HFF-Myc (cell line): ENCODE measurements around the gene NPC2.

Experiments
- DNase-seq: peaks from one replicate; pipeline ENCODE4 v3.0.0-alpha.2; 2011; ENCODE audit warnings: low read depth; ENCODE audit errors: extremely low read depth
- H3K4me3 ChIP-seq: replicated peaks from 2 replicates; pipeline ENCODE4 v1.5.1; 2011; ENCODE audit warnings: low read depth, mild to moderate bottlenecking, control low read depth, low read length
- TF ChIP-seq, protein P1 (sequence below): IDR thresholded peaks from 2 replicates; pipeline ENCODE4 v1.5.1; 2012; ENCODE audit warnings: mild to moderate bottlenecking, low read depth, low read length, control low read depth; ENCODE audit errors: missing control alignments

NPC2 gene

DNA sequence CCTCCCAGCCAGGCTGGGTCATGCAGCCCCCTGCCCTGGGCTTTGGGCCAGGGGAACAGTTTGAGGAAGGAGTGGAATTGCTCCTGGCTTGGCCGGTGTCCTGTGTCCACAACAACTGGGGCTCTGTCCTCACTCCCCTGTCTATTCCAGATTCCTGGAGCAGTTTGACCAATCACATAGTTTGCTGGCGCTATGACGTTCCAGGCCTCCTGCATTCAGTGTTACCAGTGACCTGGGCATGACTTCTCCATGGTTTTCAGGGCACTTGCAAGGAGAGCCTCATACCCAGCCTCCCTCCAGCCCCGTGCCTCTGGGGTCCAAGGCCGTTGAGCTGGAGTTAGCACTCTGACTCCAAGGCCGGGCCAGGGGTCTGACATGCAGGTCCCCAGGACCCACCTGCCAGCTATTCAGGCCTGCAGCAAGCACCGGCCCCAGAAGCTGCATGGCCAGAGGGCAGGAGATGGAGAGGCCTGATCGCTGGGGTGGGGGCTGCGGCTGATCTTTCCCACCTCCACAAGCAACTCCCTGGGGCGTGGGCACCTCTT, 34.7 kb upstream of the NPC2 start:
- TF ChIP-seq, protein P1, sequence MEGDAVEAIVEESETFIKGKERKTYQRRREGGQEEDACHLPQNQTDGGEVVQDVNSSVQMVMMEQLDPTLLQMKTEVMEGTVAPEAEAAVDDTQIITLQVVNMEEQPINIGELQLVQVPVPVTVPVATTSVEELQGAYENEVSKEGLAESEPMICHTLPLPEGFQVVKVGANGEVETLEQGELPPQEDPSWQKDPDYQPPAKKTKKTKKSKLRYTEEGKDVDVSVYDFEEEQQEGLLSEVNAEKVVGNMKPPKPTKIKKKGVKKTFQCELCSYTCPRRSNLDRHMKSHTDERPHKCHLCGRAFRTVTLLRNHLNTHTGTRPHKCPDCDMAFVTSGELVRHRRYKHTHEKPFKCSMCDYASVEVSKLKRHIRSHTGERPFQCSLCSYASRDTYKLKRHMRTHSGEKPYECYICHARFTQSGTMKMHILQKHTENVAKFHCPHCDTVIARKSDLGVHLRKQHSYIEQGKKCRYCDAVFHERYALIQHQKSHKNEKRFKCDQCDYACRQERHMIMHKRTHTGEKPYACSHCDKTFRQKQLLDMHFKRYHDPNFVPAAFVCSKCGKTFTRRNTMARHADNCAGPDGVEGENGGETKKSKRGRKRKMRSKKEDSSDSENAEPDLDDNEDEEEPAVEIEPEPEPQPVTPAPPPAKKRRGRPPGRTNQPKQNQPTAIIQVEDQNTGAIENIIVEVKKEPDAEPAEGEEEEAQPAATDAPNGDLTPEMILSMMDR: no peak
- no peak for DNase-seq
- no peak overlapping the region for H3K4me3 ChIP-seq

DNA sequence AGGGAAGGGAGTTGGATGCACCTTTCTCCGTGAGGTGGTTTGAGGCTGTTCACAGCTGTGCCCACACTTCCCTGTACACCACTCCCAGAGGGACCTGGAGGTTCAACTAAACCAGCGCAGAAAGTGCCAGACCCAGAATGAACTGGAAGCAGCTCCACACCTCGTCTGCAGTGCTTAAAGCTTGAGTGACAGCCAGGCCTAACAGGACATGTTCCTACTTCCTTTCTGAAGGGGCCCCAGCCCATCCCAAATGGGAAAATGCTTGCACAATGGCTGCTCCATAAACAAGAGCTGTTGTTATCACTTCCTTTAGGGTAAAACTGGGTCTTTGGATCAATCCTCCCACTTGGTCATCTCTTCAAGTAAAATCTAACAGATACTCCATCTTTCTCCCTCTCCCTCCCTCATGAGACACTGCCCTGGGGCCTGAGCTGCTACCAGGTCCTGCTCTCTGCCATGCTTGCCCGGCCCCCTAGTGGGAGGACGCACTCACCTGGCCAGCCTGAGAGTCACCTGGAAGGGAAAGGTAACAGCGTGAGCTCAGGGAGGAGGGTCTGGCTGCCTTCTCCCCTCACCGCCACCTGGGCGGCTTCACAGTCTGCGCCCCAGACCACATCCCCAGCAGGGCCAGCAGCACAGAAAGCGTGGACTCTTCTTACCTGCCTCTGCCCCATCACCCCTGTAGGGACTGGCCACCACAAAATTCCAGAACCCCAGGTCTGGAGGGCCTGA, 33.9 kb upstream of the NPC2 start:
- no peak for DNase-seq
- H3K4me3 ChIP-seq: no peak overlapping the region
- TF ChIP-seq, protein P1: no peak

DNA sequence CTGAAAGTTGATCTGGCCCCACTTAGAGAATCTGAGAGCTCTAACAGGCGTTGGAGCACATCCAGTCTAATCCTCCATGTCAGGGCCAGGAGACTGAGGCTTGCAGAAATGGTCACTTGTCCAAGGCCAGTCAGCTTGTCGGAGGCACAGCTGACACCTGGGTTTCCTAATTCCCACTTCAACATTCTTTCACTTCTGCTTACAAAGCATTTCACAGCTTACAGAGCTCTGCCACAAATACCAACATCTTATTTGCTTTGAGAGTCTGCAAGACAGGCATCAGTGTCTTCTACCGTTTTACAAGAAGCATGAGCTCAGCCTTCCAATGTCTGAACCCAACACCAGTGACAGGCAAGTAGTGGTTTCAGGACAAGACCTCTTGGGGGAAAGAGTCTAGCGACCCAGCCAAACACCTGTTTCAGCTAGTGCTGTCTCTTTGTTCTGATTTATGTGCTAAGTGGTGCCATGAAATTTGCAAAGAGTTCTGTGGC, 32.3 kb upstream of the NPC2 start:
- DNase-seq: no peak
- no peak overlapping the region for H3K4me3 ChIP-seq
- TF ChIP-seq, protein P1: no peak

DNA sequence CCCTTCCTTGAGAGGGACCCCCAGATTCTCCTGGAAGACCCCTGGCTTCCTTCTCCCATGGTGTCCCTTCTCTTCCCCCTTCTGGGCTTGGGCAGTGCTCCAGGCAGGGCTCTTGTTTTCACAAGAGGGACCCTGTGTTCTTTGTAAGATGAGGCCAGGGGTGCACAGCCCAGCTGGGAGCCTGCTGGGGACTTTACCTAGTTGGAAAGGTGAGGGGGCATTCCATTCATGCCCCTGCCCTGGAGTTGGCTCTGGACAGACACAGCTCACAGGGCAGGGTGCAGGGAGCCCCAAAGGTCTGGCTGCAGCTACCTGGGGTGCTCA, 31.7 kb upstream of the NPC2 start:
- DNase-seq: no peak
- TF ChIP-seq, protein P1: no peak
- H3K4me3 ChIP-seq: no peak overlapping the region

DNA sequence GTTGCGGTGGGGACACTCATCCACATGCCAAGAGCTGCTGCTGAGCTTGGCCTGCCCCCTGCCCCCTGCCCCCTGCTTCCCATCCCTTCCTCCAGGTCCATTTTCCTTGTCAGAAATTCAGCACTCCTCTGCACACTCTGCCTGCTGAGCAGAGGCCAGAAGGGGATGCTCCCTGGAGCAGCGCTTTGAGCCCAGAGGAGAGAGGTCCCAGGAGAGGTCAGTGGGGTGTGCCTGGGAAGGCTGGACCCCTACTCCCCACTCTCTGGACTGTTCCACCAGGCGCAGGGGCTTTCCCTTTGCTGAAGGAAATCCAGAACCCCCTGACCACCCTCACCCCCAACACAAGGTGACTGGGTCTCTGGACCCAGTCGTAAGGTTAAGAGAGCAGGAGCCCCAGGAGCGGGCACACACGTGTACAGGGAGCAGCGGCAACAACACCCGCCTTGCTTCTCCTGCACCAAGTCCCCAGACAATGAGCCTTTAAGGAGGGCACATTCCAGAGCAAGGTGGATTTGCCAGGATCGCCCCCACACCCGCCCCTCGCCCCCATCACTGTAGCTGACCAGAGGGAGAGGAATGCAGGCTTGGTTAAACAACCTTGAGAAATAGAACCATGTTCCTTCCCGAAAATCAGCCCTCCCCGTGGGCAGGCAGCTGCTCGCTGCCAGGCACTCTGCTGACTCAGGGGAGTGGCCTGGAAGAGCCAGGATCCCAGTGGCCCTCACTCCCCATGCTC, 31.1 kb upstream of the NPC2 start:
- TF ChIP-seq, protein P1: no peak
- no peak overlapping the region for H3K4me3 ChIP-seq
- DNase-seq: no peak

DNA sequence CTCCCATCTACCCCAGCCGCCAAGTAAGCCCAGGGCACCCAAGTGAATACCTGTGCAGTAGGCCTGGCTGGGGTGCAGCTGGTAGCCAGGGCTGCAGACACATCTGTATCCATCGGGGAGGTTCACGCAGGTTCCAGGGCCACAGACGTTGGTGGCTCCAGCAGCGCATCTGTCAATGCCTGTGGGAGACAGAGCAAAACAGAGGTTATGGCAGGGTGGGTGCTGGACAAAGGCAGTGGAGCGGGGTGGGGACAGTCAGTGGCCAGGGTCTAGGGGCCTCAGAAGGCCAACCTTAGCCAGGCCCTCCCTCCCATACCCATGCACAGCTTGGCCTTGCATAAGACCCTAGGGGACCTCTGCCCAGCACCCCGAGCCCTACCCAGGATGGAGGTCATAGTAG, 29.6 kb upstream of the NPC2 start:
- DNase-seq: no peak
- no peak overlapping the region for H3K4me3 ChIP-seq
- TF ChIP-seq, protein P1: no peak
